HepG2 (cell line): Measurements from ENCODE around the gene SPAG4. TPM values are rescaled to one million over a fixed set of nuclear protein-coding genes. Genes with fewer than 3 reads are reported as not detected.

Experiments
- ELF1 ChIP-seq: sonication (generic); formaldehyde crosslinking; IDR thresholded peaks from 2 replicates; pipeline ENCODE4 v1.4.0; 2020; ENCODE audit warnings: missing genetic modification reagents
- IRX3 ChIP-seq: sonication (generic); formaldehyde crosslinking; IDR thresholded peaks from 2 replicates; pipeline ENCODE4 v1.8.1; 2023; ENCODE audit warnings: mild to moderate bottlenecking, low read depth, missing genetic modification reagents, borderline replicate concordance
- KMT2B ChIP-seq: IDR thresholded peaks from 2 replicates; pipeline ENCODE4 v1.6.1; 2016; ENCODE audit warnings: missing genetic modification reagents, missing compliant biosample characterization
- MXD3 ChIP-seq: IDR thresholded peaks from 2 replicates; pipeline ENCODE4 v1.6.1; 2016; ENCODE audit warnings: mild to moderate bottlenecking, missing biosample characterization, missing genetic modification reagents
- NFAT5 ChIP-seq: sonication (generic); formaldehyde crosslinking; IDR thresholded peaks from 2 replicates; pipeline ENCODE4 v1.4.0; 2020; ENCODE audit warnings: missing genetic modification reagents
- PPARG ChIP-seq: conservative IDR thresholded peaks from 2 replicates; pipeline ENCODE4 v1.6.1; 2016; ENCODE audit warnings: missing biosample characterization, missing genetic modification reagents
- RFX5 ChIP-seq: IDR thresholded peaks from 2 replicates; pipeline ENCODE4 v1.6.1; 2011; ENCODE audit warnings: low read depth, low read length, improper control_type of control experiment
- RFXANK ChIP-seq: IDR thresholded peaks from 2 replicates; pipeline ENCODE4 v1.6.1; 2016
- SAFB2 ChIP-seq: sonication (generic); formaldehyde crosslinking; IDR thresholded peaks from 2 replicates; pipeline ENCODE4 v1.5.1; 2020; ENCODE audit warnings: missing genetic modification reagents, low read depth, mild to moderate bottlenecking, borderline replicate concordance
- SMAD3 ChIP-seq: sonication (generic); formaldehyde crosslinking; IDR thresholded peaks from 2 replicates; pipeline ENCODE4 v1.4.0; 2020; ENCODE audit warnings: missing genetic modification reagents
- TFDP2 ChIP-seq: sonication (generic); formaldehyde crosslinking; IDR thresholded peaks from 2 replicates; pipeline ENCODE4 v1.4.0; 2020; ENCODE audit warnings: missing genetic modification reagents
- ZKSCAN8 ChIP-seq: IDR thresholded peaks from 2 replicates; pipeline ENCODE4 v1.6.1; 2016; ENCODE audit warnings: borderline replicate concordance, missing genetic modification reagents, missing compliant biosample characterization
- ZMAT5 ChIP-seq: sonication (generic); formaldehyde crosslinking; IDR thresholded peaks from 2 replicates; pipeline ENCODE4 v1.5.0; 2020; ENCODE audit warnings: mild to moderate bottlenecking, low read depth, missing genetic modification reagents, borderline replicate concordance
- ZNF549 ChIP-seq: sonication (generic); formaldehyde crosslinking; IDR thresholded peaks from 2 replicates; pipeline ENCODE4 v1.5.0; 2020; ENCODE audit warnings: missing genetic modification reagents
- ZNF576 ChIP-seq: sonication (generic); formaldehyde crosslinking; IDR thresholded peaks from 2 replicates; pipeline ENCODE4 v1.4.0; 2020; ENCODE audit warnings: mild to moderate bottlenecking, missing genetic modification reagents
- ZNF776 ChIP-seq: sonication (generic); formaldehyde crosslinking; IDR thresholded peaks from 2 replicates; pipeline ENCODE4 v1.4.0; 2020; ENCODE audit warnings: mild to moderate bottlenecking, missing genetic modification reagents
- ZNF777 ChIP-seq: sonication (generic); formaldehyde crosslinking; IDR thresholded peaks from 2 replicates; pipeline ENCODE4 v1.4.0; 2020; ENCODE audit warnings: missing genetic modification reagents
- ZNF782 ChIP-seq: sonication (generic); formaldehyde crosslinking; IDR thresholded peaks from 2 replicates; pipeline ENCODE4 v1.4.0; 2020; ENCODE audit warnings: missing genetic modification reagents, mild to moderate bottlenecking, borderline replicate concordance
- polyA plus RNA-seq, 8 experiments: library from polyadenylated mRNA; depleted of rRNA in 3 of 8; stranded (reverse) in 7 of 8; unstranded in 1 of 8; fragments of >200 nt; fragmentation: Illumina TruSeq in 4 of 8; extraction: Trizol in 4 of 8; gene quantifications; 2 replicates each; pipeline versions ENCODE4 v1.2.1 to v1.2.3, GENCODE V29; 2011 to 2016; ENCODE audit warnings: low read depth in 4 of 8, missing spikeins in 1 of 8, mixed read lengths in 1 of 8; ENCODE audit not compliant: insufficient read depth in 1 of 8
- total RNA-seq, 5 experiments: library from RNA; depleted of rRNA; stranded (reverse); fragments of >200 nt; fragmentation: Illumina TruSeq; extraction: Trizol; gene quantifications; 2 replicates each; pipeline ENCODE4 v1.2.3, GENCODE V29; 2016; ENCODE audit warnings: low read depth in 1 of 5

Gene SPAG4
- total and polyA plus RNA-seq, 2 of the 13 experiments (the other 11 are each of a cell fraction or from before 2014, with no cell fraction given), result 5.8 to 137 TPM

- TF ChIP-seq SAFB2 (CRISPR knock-in tag), result no peak; the same call in 1 of the 2 replicates
- TF ChIP-seq ZNF576 (CRISPR knock-in tag), result no peak
- peak; percentile 13; the same call in 1 of the 2 replicates for TF ChIP-seq KMT2B (CRISPR knock-in tag)
- 0 out of 2 replicates have a peak, but pooled peaks have one; percentile 25 for TF ChIP-seq RFXANK
- peak; percentile 5; the same call in 1 of the 2 replicates for TF ChIP-seq ZNF777 (CRISPR knock-in tag)
- peak; percentile 40; the same call in 1 of the 2 replicates for TF ChIP-seq SMAD3 (CRISPR knock-in tag)
- no peak for TF ChIP-seq ZNF776
- no peak for TF ChIP-seq RFX5
- no peak; the same call in 1 of the 2 replicates for TF ChIP-seq MXD3 (CRISPR knock-in tag)
- 0 out of 2 replicates have a peak, but pooled peaks have one; percentile 33 for TF ChIP-seq IRX3 (CRISPR knock-in tag)
- no peak; the same call in 1 of the 2 replicates for TF ChIP-seq ZMAT5
- no peak for TF ChIP-seq TFDP2
- no peak for TF ChIP-seq ZNF549 (CRISPR knock-in tag)
- TF ChIP-seq ELF1, result peak; percentile 82
- TF ChIP-seq NFAT5 (CRISPR knock-in tag), result no peak
- TF ChIP-seq ZKSCAN8 (CRISPR knock-in tag), result peak; percentile 42; the same call in 1 of the 2 replicates
- TF ChIP-seq ZNF782 (CRISPR knock-in tag), result peak; percentile 60; the same call in 1 of the 2 replicates
- TF ChIP-seq PPARG (CRISPR knock-in tag), result peak; percentile 23; the same call in 1 of the 2 replicates
Observed at GRCh38 chr20:35617397-35618262, 2.0 kb downstream of the SPAG4 start (continued).
